Neuronal stem cell (in vitro differentiated cells): Measurements from ENCODE around the gene ZBED5.
"Not testable (repeated sequence)": the region's sequence is repeated elsewhere in the genome, so short reads cannot be mapped to it uniquely, and the experiment has no call there.

Experiments used
- DNase-seq: peaks from one replicate; pipeline ENCODE4 v3.0.0-alpha.2; 2013; ENCODE audit warnings: low spot score
- H2AFZ ChIP-seq: one replicate; pipeline ENCODE4 v1.6.1; 2013; ENCODE audit warnings: mild to moderate bottlenecking, low read length, inconsistent platforms
- H2AK5ac ChIP-seq: 2 replicates; pipeline ENCODE4 v1.6.1; 2013; ENCODE audit warnings: low read depth, mild to moderate bottlenecking, inconsistent platforms, low read length, moderate library complexity, mixed read lengths
- H2BK120ac ChIP-seq: 2 replicates; pipeline ENCODE4 v1.6.1; 2013; ENCODE audit warnings: low read depth, mild to moderate bottlenecking, inconsistent platforms, low read length, moderate library complexity, mixed read lengths
- H2BK12ac ChIP-seq: one replicate; pipeline ENCODE4 v1.6.1; 2013; ENCODE audit warnings: low read length, inconsistent platforms
- H2BK15ac ChIP-seq: 2 replicates; pipeline ENCODE4 v1.6.1; 2013; ENCODE audit warnings: mild to moderate bottlenecking, low read length, inconsistent platforms, mixed read lengths
- H2BK5ac ChIP-seq: one replicate; pipeline ENCODE4 v1.6.1; 2013; ENCODE audit warnings: inconsistent platforms, mild to moderate bottlenecking, low read length, moderate library complexity
- H3K14ac ChIP-seq: one replicate; pipeline ENCODE4 v1.6.1; 2013; ENCODE audit warnings: low read length, inconsistent platforms
- H3K18ac ChIP-seq: 2 replicates; pipeline ENCODE4 v1.6.1; 2013; ENCODE audit warnings: low read length, inconsistent platforms
- H3K23ac ChIP-seq: 2 replicates; pipeline ENCODE4 v1.6.1; 2013; ENCODE audit warnings: low read depth, mild to moderate bottlenecking, mixed read lengths, low read length, inconsistent platforms; ENCODE audit not compliant: poor library complexity
- H3K27ac ChIP-seq: replicated peaks from 3 replicates; pipeline ENCODE4 v1.5.1; 2013; ENCODE audit warnings: low read length, inconsistent platforms
- H3K27me3 ChIP-seq, 3 experiments: 2 replicates each; pipeline ENCODE4 v1.6.1; 2013; ENCODE audit warnings: low read length in 3 of 3, mild to moderate bottlenecking in 2 of 3, inconsistent platforms in 1 of 3, low read depth in 1 of 3, mixed read lengths in 1 of 3, moderate library complexity in 1 of 3; ENCODE audit not compliant: control insufficient read depth in 3 of 3, insufficient read depth in 3 of 3
- H3K36me3 ChIP-seq, 2 donors: replicated peaks in 1 of 2; 2 replicates each; pipeline ENCODE4 v1.6.1; 2013; ENCODE audit warnings: low read length in 2 of 2; ENCODE audit not compliant: control insufficient read depth in 2 of 2, insufficient read depth in 2 of 2
- H3K4ac ChIP-seq: 2 replicates; pipeline ENCODE4 v1.6.1; 2013; ENCODE audit warnings: inconsistent platforms, mild to moderate bottlenecking, low read length, moderate library complexity
- H3K4me1 ChIP-seq, 2 donors: 1 replicate in 1 of 2; 2 replicates in 1 of 2; pipeline ENCODE4 v1.6.1; 2013; ENCODE audit warnings: low read length in 2 of 2, low read depth in 1 of 2; ENCODE audit not compliant: control insufficient read depth in 2 of 2, insufficient read depth in 1 of 2
- H3K4me2 ChIP-seq: one replicate; pipeline ENCODE4 v1.6.1; 2013; ENCODE audit warnings: mild to moderate bottlenecking, low read length, inconsistent platforms; ENCODE audit not compliant: insufficient read depth, poor library complexity, severe bottlenecking
- H3K4me3 ChIP-seq, 2 donors: 2 replicates each; pipeline ENCODE4 v1.5.1; 2013; ENCODE audit warnings: low read length in 2 of 2, mild to moderate bottlenecking in 2 of 2, inconsistent platforms in 1 of 2, moderate library complexity in 1 of 2
- H3K79me1 ChIP-seq: one replicate; pipeline ENCODE4 v1.6.1; 2013; ENCODE audit warnings: low read depth, mild to moderate bottlenecking, inconsistent platforms, low read length, moderate library complexity
- H3K9ac ChIP-seq: one replicate; pipeline ENCODE4 v1.6.1; 2013; ENCODE audit warnings: mild to moderate bottlenecking, low read depth, low read length, inconsistent platforms; ENCODE audit not compliant: poor library complexity
- H3K9me3 ChIP-seq, 2 donors: replicated peaks in 1 of 2; 2 replicates each; pipeline versions ENCODE3 to v1.6.1; 2013; ENCODE audit warnings: low read length in 2 of 2, mild to moderate bottlenecking in 2 of 2, inconsistent platforms in 1 of 2, low read depth in 1 of 2, mixed read lengths in 1 of 2, moderate library complexity in 1 of 2; ENCODE audit not compliant: control insufficient read depth in 2 of 2, insufficient read depth in 1 of 2
- H4K8ac ChIP-seq: one replicate; pipeline ENCODE4 v1.6.1; 2013; ENCODE audit warnings: low read depth, mild to moderate bottlenecking, inconsistent platforms, low read length, moderate library complexity
- H4K91ac ChIP-seq: one replicate; pipeline ENCODE4 v1.6.1; 2013; ENCODE audit warnings: low read length, low read depth, mild to moderate bottlenecking, inconsistent platforms; ENCODE audit not compliant: poor library complexity
- WGBS, 2 donors: extraction: QIAGEN DNeasy Blood & Tissue Kit; methylation state at CpG; one replicate each; pipeline ENCODE4 v1.1.7; 2013; ENCODE audit warnings: missing lambda C conversion rate in 2 of 2, mixed read lengths in 1 of 2; ENCODE audit not compliant: insufficient read length in 2 of 2, insufficient replicate concordance in 1 of 2; ENCODE audit errors: extremely low coverage in 2 of 2; 5-methylcytosine and 5-hydroxymethylcytosine counted together

Gene ZBED5

DNA sequence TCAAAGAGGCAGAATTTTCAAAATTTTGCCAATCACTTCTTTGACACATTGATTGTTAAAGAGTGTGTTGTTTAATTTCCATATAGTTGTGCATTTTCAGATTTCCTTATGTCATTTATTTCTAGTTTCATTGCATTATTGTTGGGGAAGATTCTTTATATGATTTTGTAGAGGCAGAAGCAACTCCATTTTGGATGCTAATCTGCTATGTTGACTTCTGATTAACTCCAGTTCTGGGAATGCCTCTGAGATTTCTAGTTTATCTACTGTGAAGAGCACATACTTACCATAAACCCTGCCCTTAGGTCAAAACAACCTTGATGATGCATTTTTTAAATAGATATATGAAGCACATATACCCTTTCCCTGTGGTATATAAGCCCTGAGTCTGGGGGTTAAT, 29.5 kb upstream of the ZBED5 start:
- Histone ChIP-seq H3K27ac (no peak overlapping the region), H3K4ac (no peak overlapping the region), H3K9me3 (peaks cover 0 to 3% of the 10 kb centered on the region in 2 donors), H3K4me1 (peaks cover 0 to under 1% of the 10 kb centered on the region in 2 donors), H4K91ac (no peak overlapping the region), H3K14ac (no peak overlapping the region), H2AFZ (no peak overlapping the region), H3K79me1 (no peaks in the 10 kb centered on the region), H3K36me3 (no peaks in the 10 kb centered on the region), H3K23ac (no peak overlapping the region), H3K18ac (no peak overlapping the region), H3K4me3 (no peak overlapping the region), H2BK5ac (no peak overlapping the region), H3K9ac (no peak overlapping the region), H3K4me2 (no peak overlapping the region), H3K27me3 (no peaks in the 10 kb centered on the region), H4K8ac (no peak overlapping the region), H2BK15ac (no peak overlapping the region), H2AK5ac (no peak overlapping the region), H2BK120ac (no peak overlapping the region), H2BK12ac (no peak overlapping the region)
- no peak for DNase-seq

DNA sequence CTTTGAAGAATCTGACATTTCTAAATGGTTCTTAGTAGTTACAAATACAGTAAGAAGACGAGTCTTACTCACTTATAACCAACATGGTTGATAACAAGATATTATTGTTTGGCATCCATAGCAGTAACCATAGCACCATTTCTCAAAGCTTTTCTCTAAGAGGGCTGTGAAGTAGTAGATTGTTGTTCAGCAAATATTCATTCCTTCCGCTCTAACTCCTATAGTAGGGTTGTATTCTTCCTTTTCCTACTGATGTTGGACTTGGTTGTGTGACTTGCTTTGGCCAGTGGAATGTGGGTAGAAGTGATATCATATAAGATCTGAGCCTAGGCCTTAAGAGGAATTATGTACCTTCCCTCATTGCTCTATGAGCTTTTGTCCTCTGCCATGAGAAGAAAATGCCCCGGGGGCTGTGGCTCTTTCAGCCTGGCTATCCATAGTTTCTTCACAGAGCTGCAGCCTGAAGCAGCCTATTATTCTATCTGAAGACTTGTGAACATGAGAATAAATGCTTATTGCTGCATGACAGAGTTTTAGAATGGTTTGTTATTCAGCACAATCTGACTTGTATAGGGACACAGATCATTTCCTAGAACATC, 28.9 kb upstream of the ZBED5 start:
- Histone ChIP-seq H2AFZ (no peak overlapping the region), H4K91ac (no peak overlapping the region), H3K36me3 (no peaks in the 10 kb centered on the region), H3K9me3 (peaks cover 0 to 3% of the 10 kb centered on the region in 2 donors), H2BK15ac (no peak overlapping the region), H2BK120ac (no peak overlapping the region), H4K8ac (no peak overlapping the region), H2BK5ac (no peak overlapping the region), H3K23ac (no peak overlapping the region), H2AK5ac (no peak overlapping the region), H3K79me1 (no peaks in the 10 kb centered on the region), H3K27me3 (no peaks in the 10 kb centered on the region), H3K4me1 (no peaks in the 10 kb centered on the region), H3K4ac (no peak overlapping the region), H3K14ac (no peak overlapping the region), H2BK12ac (no peak overlapping the region), H3K4me3 (no peak overlapping the region), H3K27ac (no peak overlapping the region), H3K4me2 (peak overlapping the region; percentile 4), H3K18ac (no peak overlapping the region), H3K9ac (no peak overlapping the region)
- no CpG with 5 or more reads among the region's 3 CpGs for WGBS, 2 donors
- DNase-seq, result no peak

DNA sequence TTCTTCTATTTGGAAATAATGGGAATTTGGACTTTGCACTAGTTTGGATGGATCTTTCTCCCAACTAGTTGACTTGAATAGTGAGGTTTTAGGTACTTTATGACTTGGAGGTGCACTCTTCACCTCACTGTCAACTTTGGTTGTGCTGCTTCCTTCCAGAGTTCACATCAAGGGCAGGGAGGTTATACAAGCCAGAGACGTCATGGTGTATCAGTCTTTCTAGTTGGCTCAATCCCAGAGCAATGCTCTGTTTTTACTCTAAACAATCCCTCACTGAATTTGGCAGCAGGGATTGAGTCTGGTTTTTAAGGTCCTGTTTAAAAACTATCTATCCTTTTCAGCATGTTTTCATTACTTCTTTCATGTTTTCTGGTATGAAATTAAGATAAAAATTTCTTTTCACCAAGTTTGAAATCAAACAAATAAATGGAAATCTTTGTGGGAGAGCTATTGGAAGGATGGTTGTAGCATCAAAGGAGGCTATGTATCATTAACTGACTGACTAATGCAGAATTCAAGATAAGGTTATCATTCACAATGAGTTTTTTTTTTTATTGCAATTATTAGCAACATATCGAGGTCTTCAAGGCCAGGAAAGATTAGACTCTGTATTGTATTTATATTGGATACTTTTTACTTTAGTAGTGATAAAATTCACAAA, 28.0 kb upstream of the ZBED5 start:
- Histone ChIP-seq H3K23ac (no peak overlapping the region), H3K27me3 (no peaks in the 10 kb centered on the region), H3K4me3 (no peak overlapping the region), H2BK15ac (no peak overlapping the region), H3K79me1 (no peaks in the 10 kb centered on the region), H3K4me1 (no peaks in the 10 kb centered on the region), H4K8ac (no peak overlapping the region), H3K18ac (no peak overlapping the region), H2BK120ac (no peak overlapping the region), H3K27ac (no peak overlapping the region), H3K14ac (no peak overlapping the region), H3K36me3 (no peaks in the 10 kb centered on the region), H2AFZ (no peak overlapping the region), H4K91ac (no peak overlapping the region), H3K4me2 (no peak overlapping the region), H2AK5ac (no peak overlapping the region), H3K4ac (no peak overlapping the region), H3K9me3 (peaks cover 0 to 3% of the 10 kb centered on the region in 2 donors), H2BK12ac (no peak overlapping the region), H3K9ac (no peak overlapping the region), H2BK5ac (no peak overlapping the region)
- no peak for DNase-seq
- WGBS, 2 donors, result no CpG with 5 or more reads among the region's 2 CpGs

DNA sequence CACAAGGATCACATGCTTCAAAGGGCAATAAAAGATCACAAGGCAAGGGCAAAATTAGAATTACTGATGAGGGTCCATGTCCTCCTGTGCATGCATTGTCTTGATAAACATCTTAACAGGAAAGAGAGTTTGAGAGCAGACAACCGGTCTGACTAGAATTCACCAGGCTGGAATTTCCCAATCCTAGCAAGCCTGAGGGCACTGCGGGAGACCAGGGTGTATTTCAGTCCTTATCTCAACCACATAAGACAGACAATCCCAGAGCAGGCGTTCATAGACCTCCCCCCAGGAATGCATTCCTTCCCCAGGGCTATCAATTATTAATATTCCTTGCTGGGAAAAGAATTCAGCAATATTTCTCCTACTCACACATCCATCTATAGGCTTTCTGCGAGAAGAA, 26.4 kb upstream of the ZBED5 start:
- H3K4ac ChIP-seq, H3K79me1 ChIP-seq, H3K27me3 ChIP-seq, H2BK12ac ChIP-seq, DNase-seq, H3K4me1 ChIP-seq, H4K91ac ChIP-seq, H2BK15ac ChIP-seq, H2AFZ ChIP-seq, H2BK5ac ChIP-seq, H4K8ac ChIP-seq, H3K4me2 ChIP-seq, H2AK5ac ChIP-seq, H3K18ac ChIP-seq, H3K27ac ChIP-seq, H3K9ac ChIP-seq, H2BK120ac ChIP-seq, H3K4me3 ChIP-seq, H3K9me3 ChIP-seq, H3K23ac ChIP-seq, H3K36me3 ChIP-seq, H3K14ac ChIP-seq: not testable (repeated sequence)
- WGBS, 2 donors, result no CpG with 5 or more reads among the region's 4 CpGs
